NB4 (cell line): Measurements from ENCODE around the gene DLK1.

Source experiments
- CTCF ChIP-seq: IDR thresholded peaks from one replicate; pipeline ENCODE4 v1.5.1; 2012; ENCODE audit warnings: low read depth, low read length
- MAX ChIP-seq: IDR thresholded peaks from 2 replicates; pipeline ENCODE4 v1.6.1; 2011; ENCODE audit warnings: low read depth, low read length
- POLR2A ChIP-seq: IDR thresholded peaks from 2 replicates; pipeline ENCODE4 v1.6.1; 2011; ENCODE audit warnings: mild to moderate bottlenecking; ENCODE audit not compliant: insufficient read length; ENCODE audit errors: extremely low read depth

- TF ChIP-seq POLR2A = no peak
- no peak for TF ChIP-seq CTCF
- no peak for TF ChIP-seq MAX
Observed at GRCh38 chr14:100785338-100785615, 58.6 kb downstream of the DLK1 start.
